ENCODE measurements around the gene NFATC1. TPM values are rescaled to one million over a fixed set of nuclear protein-coding genes. Genes with fewer than 3 reads are reported as not detected.

NFATC1 gene
- total RNA-seq, 1 donor from 2014 or later: 18.3 TPM

DNA sequence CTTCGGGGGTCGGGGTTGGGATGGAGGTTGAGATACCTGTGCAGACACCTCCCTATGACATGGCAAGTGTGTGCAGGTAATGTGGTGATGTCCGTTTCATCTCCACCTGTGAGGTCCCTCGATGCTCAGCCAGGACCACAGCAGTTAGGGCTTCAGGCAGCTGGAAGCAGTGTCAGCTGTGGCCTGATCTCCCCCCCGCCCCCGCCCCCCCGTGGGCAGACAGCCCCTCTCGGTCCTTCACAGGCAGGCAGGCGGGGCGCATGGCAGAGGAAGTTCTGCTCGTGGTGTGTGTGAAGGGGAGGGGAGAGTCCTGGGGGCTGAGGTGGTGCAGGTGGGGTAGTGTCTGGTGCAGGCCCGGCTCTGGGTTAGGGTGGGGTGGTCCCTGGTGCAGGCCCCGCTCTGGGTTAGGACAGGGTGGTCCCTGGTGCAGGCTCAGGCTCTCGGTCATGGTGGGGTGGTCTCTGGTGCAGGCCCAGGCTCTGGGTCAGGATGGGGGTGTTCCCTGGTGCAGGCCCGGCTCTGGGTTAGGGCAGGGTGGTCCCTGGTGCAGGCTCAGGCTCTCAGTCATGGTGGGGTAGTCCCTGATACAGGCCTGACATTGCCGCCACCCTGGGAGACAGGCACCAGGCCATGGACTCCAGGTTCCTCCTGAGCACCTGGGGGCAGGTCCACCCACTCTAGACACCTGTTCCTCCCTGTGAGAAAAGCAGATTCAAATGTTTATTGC, 94.3 kb downstream of the NFATC1 start:
- peaks cover 14% of the 10 kb centered on the region for H3K4me1 ChIP-seq
- no peaks in the 10 kb centered on the region for H3K9me3 ChIP-seq (replicated peaks)
- H3K27ac ChIP-seq (replicated peaks): no peak overlapping the region
- intact Hi-C loops (cut with micrococcal nuclease): no loop called here
- no peaks in the 10 kb centered on the region for H3K27me3 ChIP-seq (ENCODE audit: low read depth)
- H3K36me3 ChIP-seq: peaks cover 25% of the 10 kb centered on the region
- H3K4me3 ChIP-seq: no peak overlapping the region
- peak; percentile 9 for DNase-seq
- TF ChIP-seq, protein P1, sequence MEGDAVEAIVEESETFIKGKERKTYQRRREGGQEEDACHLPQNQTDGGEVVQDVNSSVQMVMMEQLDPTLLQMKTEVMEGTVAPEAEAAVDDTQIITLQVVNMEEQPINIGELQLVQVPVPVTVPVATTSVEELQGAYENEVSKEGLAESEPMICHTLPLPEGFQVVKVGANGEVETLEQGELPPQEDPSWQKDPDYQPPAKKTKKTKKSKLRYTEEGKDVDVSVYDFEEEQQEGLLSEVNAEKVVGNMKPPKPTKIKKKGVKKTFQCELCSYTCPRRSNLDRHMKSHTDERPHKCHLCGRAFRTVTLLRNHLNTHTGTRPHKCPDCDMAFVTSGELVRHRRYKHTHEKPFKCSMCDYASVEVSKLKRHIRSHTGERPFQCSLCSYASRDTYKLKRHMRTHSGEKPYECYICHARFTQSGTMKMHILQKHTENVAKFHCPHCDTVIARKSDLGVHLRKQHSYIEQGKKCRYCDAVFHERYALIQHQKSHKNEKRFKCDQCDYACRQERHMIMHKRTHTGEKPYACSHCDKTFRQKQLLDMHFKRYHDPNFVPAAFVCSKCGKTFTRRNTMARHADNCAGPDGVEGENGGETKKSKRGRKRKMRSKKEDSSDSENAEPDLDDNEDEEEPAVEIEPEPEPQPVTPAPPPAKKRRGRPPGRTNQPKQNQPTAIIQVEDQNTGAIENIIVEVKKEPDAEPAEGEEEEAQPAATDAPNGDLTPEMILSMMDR (IDR thresholded peaks at IDR 0.05; ENCODE audit: borderline replicate concordance): no peak

DNA sequence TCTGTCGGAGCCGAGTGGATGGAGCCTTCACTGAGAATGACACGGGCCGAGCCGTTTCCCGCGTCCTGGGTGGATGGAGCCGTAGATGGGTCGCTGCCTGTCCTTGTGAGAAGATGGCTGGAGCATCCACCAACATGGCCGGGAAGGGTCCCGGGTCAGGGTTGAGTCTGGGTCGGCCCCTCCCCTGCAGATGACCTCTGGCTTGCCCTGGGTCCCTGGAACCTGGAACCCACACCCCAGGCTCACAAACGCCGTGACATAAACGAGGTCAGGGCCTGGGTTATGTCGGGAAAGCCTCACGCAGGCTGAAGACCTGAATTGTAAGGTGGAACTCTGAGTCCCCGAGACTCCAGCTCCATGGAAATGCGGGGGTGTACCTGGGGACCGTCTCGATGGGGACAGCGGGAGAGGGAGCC, 94.9 kb downstream of the NFATC1 start:
- peak; percentile 12 for DNase-seq
- Histone ChIP-seq H3K36me3 (peaks cover 25% of the 10 kb centered on the region), H3K27ac (replicated peaks) (no peak overlapping the region), H3K27me3 (ENCODE audit: low read depth) (no peaks in the 10 kb centered on the region), H3K9me3 (replicated peaks) (no peaks in the 10 kb centered on the region), H3K4me3 (no peak overlapping the region), H3K4me1 (peaks cover 8% of the 10 kb centered on the region)
- intact Hi-C loops (cut with micrococcal nuclease): no loop called here
- TF ChIP-seq, protein P1 (IDR thresholded peaks at IDR 0.05; ENCODE audit: borderline replicate concordance): no peak

DNA sequence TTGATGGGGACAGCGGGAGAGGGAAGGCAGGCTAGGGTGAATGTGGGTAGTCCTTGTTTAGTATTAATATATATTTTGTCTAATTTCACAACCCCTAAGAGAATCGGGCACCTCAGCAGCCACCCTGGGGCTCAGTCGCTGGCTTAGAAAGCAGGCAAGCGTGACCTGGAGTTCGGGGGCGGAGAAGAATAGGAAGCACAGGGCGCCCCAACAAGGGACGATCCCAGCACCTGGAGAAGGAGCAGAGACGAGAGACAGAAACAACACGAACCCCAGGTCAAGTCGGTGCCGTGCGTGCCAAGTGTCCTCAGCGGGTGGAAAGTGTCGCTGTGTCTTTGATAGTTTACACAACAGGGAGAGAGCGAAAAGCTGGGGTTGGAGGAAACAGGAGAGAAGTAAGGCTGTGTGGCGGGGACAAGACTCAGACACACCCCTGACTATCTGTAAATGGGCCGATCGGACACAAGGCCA, 95.4 kb downstream of the NFATC1 start:
- peaks cover 4% of the 10 kb centered on the region for H3K4me1 ChIP-seq
- intact Hi-C loops (cut with micrococcal nuclease): no loop called here
- TF ChIP-seq, protein P1 (IDR thresholded peaks at IDR 0.05; ENCODE audit: borderline replicate concordance): no peak
- no peak for DNase-seq
- H3K9me3 ChIP-seq (replicated peaks): no peaks in the 10 kb centered on the region
- no peak overlapping the region for H3K4me3 ChIP-seq
- H3K27me3 ChIP-seq (ENCODE audit: low read depth): no peaks in the 10 kb centered on the region
- peaks cover 23% of the 10 kb centered on the region for H3K36me3 ChIP-seq
- H3K27ac ChIP-seq (replicated peaks): no peak overlapping the region

DNA sequence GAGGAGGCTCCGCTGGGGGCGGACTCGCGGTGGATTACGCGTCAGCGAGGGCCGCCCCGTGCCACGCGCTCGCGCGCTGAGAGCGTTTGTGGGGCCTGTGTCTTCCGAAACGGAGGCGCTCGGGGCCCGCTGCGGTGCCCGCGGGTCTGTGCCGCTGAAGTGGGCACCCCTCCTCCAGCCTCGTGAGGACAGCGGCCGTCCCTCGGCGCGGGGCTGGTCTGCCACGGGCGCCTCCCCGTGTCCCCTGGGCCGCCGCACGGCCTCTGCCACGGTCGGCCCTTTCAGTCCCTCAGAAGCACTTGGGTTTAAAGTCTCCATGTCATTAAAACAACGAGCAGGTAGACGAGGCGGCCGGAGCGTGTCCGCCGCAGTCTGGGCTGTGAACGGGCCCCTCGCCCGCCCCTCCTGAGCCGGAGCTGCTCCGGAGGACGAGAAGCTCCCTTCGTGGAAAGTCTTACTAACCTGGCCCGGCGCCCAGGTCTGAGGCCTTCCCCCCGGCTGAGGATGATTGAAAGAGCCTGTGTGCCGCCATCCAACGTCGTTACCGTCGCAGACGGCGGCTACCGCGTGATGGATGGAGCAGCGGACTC, 97.6 kb downstream of the NFATC1 start:
- peaks cover 6% of the 10 kb centered on the region for H3K36me3 ChIP-seq
- no peak overlapping the region for H3K4me3 ChIP-seq
- no peaks in the 10 kb centered on the region for H3K27me3 ChIP-seq (ENCODE audit: low read depth)
- H3K4me1 ChIP-seq: peaks cover 17% of the 10 kb centered on the region
- peaks cover 4% of the 10 kb centered on the region for H3K9me3 ChIP-seq (replicated peaks)
- H3K27ac ChIP-seq (replicated peaks): no peak overlapping the region
- DNase-seq: peak; percentile 13
- TF ChIP-seq, protein P1 (IDR thresholded peaks at IDR 0.05; ENCODE audit: borderline replicate concordance): no peak
- intact Hi-C loops (cut with micrococcal nuclease): no loop called here

DNA sequence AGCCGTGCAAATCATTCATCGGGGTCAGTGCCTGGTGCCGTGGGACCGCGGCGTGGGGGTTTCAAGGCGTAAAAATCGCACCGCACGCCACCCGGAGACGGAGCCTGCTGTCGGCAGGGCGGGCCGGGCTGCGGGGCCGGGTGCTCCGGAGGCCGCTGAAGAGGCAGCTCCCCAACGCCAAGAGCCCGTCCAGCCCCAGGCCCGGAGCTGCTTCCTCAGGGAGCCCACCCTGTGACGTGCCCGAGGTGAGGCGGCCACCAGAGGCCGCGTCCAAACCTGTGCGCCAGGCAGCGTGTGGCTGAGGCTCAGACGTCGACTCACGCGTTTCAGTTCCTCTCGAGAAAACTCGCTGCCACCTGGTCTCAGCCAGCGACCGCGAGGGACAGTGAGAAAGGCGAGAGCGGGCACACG, 98.1 kb downstream of the NFATC1 start:
- Histone ChIP-seq H3K27me3 (ENCODE audit: low read depth) (no peaks in the 10 kb centered on the region), H3K36me3 (peaks cover 11% of the 10 kb centered on the region), H3K27ac (replicated peaks) (no peak overlapping the region), H3K9me3 (replicated peaks) (peaks cover 9% of the 10 kb centered on the region), H3K4me3 (no peak overlapping the region), H3K4me1 (peaks cover 17% of the 10 kb centered on the region)
- DNase-seq: peak; percentile 13
- intact Hi-C loops (cut with micrococcal nuclease): no loop called here
- TF ChIP-seq, protein P1 (IDR thresholded peaks at IDR 0.05; ENCODE audit: borderline replicate concordance): no peak

All from left ventricle myocardium inferior (tissue), 1 donor.